ENCODE results near the gene ZFP92. TPM values are rescaled to one million over a fixed set of nuclear protein-coding genes. Genes with fewer than 3 reads are reported as not detected.
A peak's percentile ranks its signal among the peaks of the same experiment; 100 is the strongest.

The ZFP92 gene
- total and polyA plus RNA-seq, 10 donors: 0.26 to 3.4 (median 2.0) TPM

DNA sequence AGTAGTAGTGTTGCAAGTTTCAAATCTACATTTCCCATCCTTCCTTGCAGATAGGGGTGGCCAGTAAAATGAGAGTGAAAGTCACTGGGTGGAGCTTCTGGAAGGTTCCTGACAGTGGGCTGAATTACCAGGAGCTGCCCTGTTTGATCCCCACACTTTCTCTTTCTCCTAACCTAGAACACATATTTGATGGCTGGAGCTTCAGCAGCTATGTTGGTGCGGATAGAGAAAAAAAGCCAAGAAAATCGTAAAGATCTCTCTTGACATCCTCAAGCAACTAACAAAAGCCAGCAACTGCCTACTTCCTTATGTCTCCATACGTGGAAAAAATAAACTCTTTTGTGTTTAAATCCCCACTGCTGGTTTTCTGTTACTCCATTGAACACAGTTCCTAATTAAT, 45.2 kb upstream of the ZFP92 start:
- intact Hi-C loops (cut with DNase I; ENCODE audit: low total_unique reads): no loop called here
- H3K9me3 ChIP-seq: no peaks in the 10 kb centered on the region
- TF ChIP-seq POLR2A (IDR thresholded peaks at IDR 0.05) (no peak), POLR2AphosphoS5 (IDR thresholded peaks at IDR 0.05) (no peak)
- TF ChIP-seq, protein P1, sequence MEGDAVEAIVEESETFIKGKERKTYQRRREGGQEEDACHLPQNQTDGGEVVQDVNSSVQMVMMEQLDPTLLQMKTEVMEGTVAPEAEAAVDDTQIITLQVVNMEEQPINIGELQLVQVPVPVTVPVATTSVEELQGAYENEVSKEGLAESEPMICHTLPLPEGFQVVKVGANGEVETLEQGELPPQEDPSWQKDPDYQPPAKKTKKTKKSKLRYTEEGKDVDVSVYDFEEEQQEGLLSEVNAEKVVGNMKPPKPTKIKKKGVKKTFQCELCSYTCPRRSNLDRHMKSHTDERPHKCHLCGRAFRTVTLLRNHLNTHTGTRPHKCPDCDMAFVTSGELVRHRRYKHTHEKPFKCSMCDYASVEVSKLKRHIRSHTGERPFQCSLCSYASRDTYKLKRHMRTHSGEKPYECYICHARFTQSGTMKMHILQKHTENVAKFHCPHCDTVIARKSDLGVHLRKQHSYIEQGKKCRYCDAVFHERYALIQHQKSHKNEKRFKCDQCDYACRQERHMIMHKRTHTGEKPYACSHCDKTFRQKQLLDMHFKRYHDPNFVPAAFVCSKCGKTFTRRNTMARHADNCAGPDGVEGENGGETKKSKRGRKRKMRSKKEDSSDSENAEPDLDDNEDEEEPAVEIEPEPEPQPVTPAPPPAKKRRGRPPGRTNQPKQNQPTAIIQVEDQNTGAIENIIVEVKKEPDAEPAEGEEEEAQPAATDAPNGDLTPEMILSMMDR (IDR thresholded peaks at IDR 0.05 in 8 of 11, conservative IDR thresholded peaks at IDR 0.05 in 3 of 11): no peak
- no peak for DNase-seq
- no peak overlapping the region for H3K4me3 ChIP-seq
- no peak overlapping the region for H3K27ac ChIP-seq
- peaks cover 0 to 9% (median 2%) of the 10 kb centered on the region in 7 donors for H3K27me3 ChIP-seq (replicated peaks in 1 of 7)
- 79 to 93% (median 84%) methylated on average over 3 of the region's 3 CpGs for WGBS, 5 donors
- H3K36me3 ChIP-seq: no peaks in the 10 kb centered on the region
- H3K4me1 ChIP-seq: no peaks in the 10 kb centered on the region

GRCh38 chrX:153366878-153367538, 44.3 kb upstream of the ZFP92 start:
- 70 to 92% (median 78%) methylated on average over 5 of the region's 5 CpGs for WGBS, 5 donors

GRCh38 chrX:153370293-153371055, 40.8 kb upstream of the ZFP92 start:
- Histone ChIP-seq H3K9me3 (no peaks in the 10 kb centered on the region), H3K4me3 (no peak overlapping the region), H3K36me3 (no peaks in the 10 kb centered on the region), H3K27me3 (replicated peaks in 1 of 7) (peaks cover 0 to 9% (median 2%) of the 10 kb centered on the region in 7 donors), H3K4me1 (no peaks in the 10 kb centered on the region), H3K27ac (peak overlapping the region in 4 of 8 donors; percentile 10 to 62 (median 22))
- intact Hi-C loops (cut with DNase I; ENCODE audit: low total_unique reads): no loop called here
- no peak for TF ChIP-seq POLR2AphosphoS5 (IDR thresholded peaks at IDR 0.05)
- TF ChIP-seq POLR2A (IDR thresholded peaks at IDR 0.05): no peak
- TF ChIP-seq, protein P1 (IDR thresholded peaks at IDR 0.05 in 8 of 11, conservative IDR thresholded peaks at IDR 0.05 in 3 of 11): no peak
- 48 to 67% (median 58%) methylated on average over 6 to 8 of the region's 8 CpGs for WGBS, 5 donors
- DNase-seq: no peak

More at GRCh38 chrX:153366878-153367538, 44.3 kb upstream of the ZFP92 start:
- H3K27me3 ChIP-seq (replicated peaks in 1 of 7): peaks cover 0 to 9% (median 2%) of the 10 kb centered on the region in 7 donors
- H3K4me3 ChIP-seq: no peak overlapping the region
- H3K4me1 ChIP-seq: no peaks in the 10 kb centered on the region
- intact Hi-C loops (cut with DNase I; ENCODE audit: low total_unique reads): no loop called here
- no peak for DNase-seq
- no peaks in the 10 kb centered on the region for H3K36me3 ChIP-seq
- TF ChIP-seq, protein P1 (IDR thresholded peaks at IDR 0.05 in 8 of 11, conservative IDR thresholded peaks at IDR 0.05 in 3 of 11): no peak
- TF ChIP-seq POLR2AphosphoS5 (IDR thresholded peaks at IDR 0.05): no peak
- no peak for TF ChIP-seq POLR2A (IDR thresholded peaks at IDR 0.05)
- no peaks in the 10 kb centered on the region for H3K9me3 ChIP-seq
- H3K27ac ChIP-seq: no peak overlapping the region

DNA sequence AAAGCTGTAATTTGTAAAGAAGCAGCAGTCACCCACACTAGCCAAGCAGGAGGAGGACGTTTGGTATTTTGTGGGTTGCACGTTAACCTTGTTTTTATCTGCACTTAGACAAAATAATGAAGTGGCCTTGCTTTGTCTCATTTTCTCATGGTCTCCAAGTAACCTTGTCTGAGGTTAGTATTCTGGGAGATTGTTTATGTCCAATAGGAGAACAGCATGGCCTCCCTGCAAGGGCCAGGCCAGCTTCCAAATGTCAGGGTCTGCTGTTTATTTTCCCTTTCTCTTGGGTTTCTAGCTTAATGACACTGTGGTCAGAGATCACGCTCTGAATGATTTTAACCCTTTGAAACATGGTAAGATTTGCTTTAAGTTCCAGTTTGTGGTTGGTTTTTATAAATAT, 40.0 kb upstream of the ZFP92 start:
- H3K4me1 ChIP-seq: no peaks in the 10 kb centered on the region
- DNase-seq: no peak
- 42 to 85% (median 49%) methylated on average over 3 of the region's 3 CpGs for WGBS, 5 donors
- peak overlapping the region in 5 of 8 donors; percentile 3 to 62 (median 15) for H3K27ac ChIP-seq
- no peak for TF ChIP-seq POLR2AphosphoS5 (IDR thresholded peaks at IDR 0.05)
- TF ChIP-seq, protein P1 (IDR thresholded peaks at IDR 0.05 in 8 of 11, conservative IDR thresholded peaks at IDR 0.05 in 3 of 11): no peak
- no peak for TF ChIP-seq POLR2A (IDR thresholded peaks at IDR 0.05)
- no peaks in the 10 kb centered on the region for H3K36me3 ChIP-seq
- H3K4me3 ChIP-seq: no peak overlapping the region
- intact Hi-C loops (cut with DNase I; ENCODE audit: low total_unique reads): no loop called here
- peaks cover 0 to 9% (median 0%) of the 10 kb centered on the region in 7 donors for H3K27me3 ChIP-seq (replicated peaks in 1 of 7)
- no peaks in the 10 kb centered on the region for H3K9me3 ChIP-seq
